ENCODE measurements around the gene ZNF366. TPM values are rescaled to one million over a fixed set of nuclear protein-coding genes. Genes with fewer than 3 reads are reported as not detected.

Gene ZNF366
- total RNA-seq, 1 experiment from 2014 or later = not detected

DNA sequence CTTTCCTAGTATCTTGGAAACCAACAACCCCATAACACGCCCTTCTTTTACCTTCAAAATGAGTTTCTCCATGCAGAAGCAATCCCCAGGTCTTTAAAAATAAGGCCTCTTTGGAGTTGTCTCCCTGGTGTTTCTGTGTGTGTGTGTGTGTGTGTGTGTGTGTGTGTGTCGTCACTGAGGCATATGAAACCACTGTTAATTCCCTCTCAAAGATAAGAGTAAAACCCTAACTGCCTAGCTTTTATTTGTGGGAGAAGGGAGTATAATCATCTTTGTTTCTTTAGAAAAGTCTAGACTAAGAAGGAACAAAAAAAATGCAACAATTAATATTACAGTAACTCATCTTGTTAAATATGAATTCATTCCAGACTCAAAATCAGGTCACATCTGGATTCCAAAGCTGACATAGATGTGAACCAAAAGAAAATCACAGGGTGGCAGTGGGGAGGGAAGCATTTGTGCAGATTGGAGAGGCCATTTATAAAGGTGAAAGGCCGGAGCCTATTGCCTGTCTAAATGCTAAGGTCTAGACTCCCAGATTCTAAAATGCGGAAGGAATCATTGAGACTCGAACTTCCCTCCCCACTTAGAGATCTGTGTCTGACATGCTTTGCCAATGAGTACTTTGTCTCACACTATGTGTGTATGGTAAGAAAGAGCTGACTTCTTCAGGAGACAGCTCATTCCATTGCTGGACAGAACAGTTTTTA lies 91.4 kb downstream of the ZNF366 start:
- BruUV-seq (replicated peaks) = no TSS peak
- POLR2A ChIA-PET = no interaction called here

More for the DNA sequence above, 91.4 kb downstream of the ZNF366 start:
- RAD21 ChIA-PET (ENCODE audit: low non-redundant PET in 1 of 2, low total read pairs in 2 of 2, uncharacterized antibody in 2 of 2, unreplicated experiment in 2 of 2) = no interaction called here
- no peaks in the 10 kb centered on the region for H3K4me1 ChIP-seq (ENCODE audit: control insufficient read depth in 1 of 2, insufficient read depth in 2 of 2, low read length in 2 of 2)
- no peak overlapping the region for H3K27ac ChIP-seq (ENCODE audit: low read depth, low read length)
- H3K4me2 ChIP-seq (ENCODE audit: low read length) = no peak overlapping the region
- no peaks in the 10 kb centered on the region for H4K20me1 ChIP-seq (ENCODE audit: insufficient read depth)
- H2AFZ ChIP-seq (ENCODE audit: low read depth, low read length, poor library complexity, severe bottlenecking) = no peak overlapping the region
- H3K4me3 ChIP-seq (replicated peaks in 1 of 2; ENCODE audit: low read depth in 1 of 2, low read length in 2 of 2) = no peak overlapping the region
- intact Hi-C loops (cut with micrococcal nuclease) = no loop called here
- H3K9me2 ChIP-seq (ENCODE audit: insufficient read depth) = no peaks in the 10 kb centered on the region
- no peaks in the 10 kb centered on the region for H3K79me2 ChIP-seq (ENCODE audit: insufficient read depth, low read length)
- CTCF ChIA-PET = no interaction called here
- H3K27me3 ChIP-seq (ENCODE audit: insufficient read depth, low read length) = 0 out of 2 replicates have a peak, but pooled peaks cover 6% of the 10 kb centered on the region
- H3K9ac ChIP-seq (ENCODE audit: low read length) = no peak overlapping the region
- DNase-seq (ENCODE audit: low read depth, low spot score) (no peak), ATAC-seq (no peak)
- H3K36me3 ChIP-seq (ENCODE audit: control insufficient read depth in 1 of 2, insufficient read depth in 2 of 2, low read length in 2 of 2) = no peaks in the 10 kb centered on the region
- TF ChIP-seq POLR2AphosphoS5 (IDR thresholded peaks at IDR 0.05; ENCODE audit: low read depth, low read length) = no peak
- TF ChIP-seq CEBPB (IDR thresholded peaks at IDR 0.05; ENCODE audit: low read depth) = no peak
- TF ChIP-seq, protein P1, sequence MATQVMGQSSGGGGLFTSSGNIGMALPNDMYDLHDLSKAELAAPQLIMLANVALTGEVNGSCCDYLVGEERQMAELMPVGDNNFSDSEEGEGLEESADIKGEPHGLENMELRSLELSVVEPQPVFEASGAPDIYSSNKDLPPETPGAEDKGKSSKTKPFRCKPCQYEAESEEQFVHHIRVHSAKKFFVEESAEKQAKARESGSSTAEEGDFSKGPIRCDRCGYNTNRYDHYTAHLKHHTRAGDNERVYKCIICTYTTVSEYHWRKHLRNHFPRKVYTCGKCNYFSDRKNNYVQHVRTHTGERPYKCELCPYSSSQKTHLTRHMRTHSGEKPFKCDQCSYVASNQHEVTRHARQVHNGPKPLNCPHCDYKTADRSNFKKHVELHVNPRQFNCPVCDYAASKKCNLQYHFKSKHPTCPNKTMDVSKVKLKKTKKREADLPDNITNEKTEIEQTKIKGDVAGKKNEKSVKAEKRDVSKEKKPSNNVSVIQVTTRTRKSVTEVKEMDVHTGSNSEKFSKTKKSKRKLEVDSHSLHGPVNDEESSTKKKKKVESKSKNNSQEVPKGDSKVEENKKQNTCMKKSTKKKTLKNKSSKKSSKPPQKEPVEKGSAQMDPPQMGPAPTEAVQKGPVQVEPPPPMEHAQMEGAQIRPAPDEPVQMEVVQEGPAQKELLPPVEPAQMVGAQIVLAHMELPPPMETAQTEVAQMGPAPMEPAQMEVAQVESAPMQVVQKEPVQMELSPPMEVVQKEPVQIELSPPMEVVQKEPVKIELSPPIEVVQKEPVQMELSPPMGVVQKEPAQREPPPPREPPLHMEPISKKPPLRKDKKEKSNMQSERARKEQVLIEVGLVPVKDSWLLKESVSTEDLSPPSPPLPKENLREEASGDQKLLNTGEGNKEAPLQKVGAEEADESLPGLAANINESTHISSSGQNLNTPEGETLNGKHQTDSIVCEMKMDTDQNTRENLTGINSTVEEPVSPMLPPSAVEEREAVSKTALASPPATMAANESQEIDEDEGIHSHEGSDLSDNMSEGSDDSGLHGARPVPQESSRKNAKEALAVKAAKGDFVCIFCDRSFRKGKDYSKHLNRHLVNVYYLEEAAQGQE (IDR thresholded peaks at IDR 0.05; ENCODE audit: low read depth) = no peak
- TF ChIP-seq POLR2A (IDR thresholded peaks at IDR 0.05; ENCODE audit: borderline replicate concordance, extremely low read depth, insufficient read depth, insufficient read length) = no peak
- no peak for TF ChIP-seq SIN3A (IDR thresholded peaks at IDR 0.05; ENCODE audit: low read depth)
- TF ChIP-seq, protein P2, sequence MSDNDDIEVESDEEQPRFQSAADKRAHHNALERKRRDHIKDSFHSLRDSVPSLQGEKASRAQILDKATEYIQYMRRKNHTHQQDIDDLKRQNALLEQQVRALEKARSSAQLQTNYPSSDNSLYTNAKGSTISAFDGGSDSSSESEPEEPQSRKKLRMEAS (IDR thresholded peaks at IDR 0.05) = no peak
- no peak for TF ChIP-seq TCF7L2 (IDR thresholded peaks at IDR 0.05; ENCODE audit: borderline replicate concordance, extremely low read depth, insufficient read depth, insufficient read length)
- TF ChIP-seq, protein P3, sequence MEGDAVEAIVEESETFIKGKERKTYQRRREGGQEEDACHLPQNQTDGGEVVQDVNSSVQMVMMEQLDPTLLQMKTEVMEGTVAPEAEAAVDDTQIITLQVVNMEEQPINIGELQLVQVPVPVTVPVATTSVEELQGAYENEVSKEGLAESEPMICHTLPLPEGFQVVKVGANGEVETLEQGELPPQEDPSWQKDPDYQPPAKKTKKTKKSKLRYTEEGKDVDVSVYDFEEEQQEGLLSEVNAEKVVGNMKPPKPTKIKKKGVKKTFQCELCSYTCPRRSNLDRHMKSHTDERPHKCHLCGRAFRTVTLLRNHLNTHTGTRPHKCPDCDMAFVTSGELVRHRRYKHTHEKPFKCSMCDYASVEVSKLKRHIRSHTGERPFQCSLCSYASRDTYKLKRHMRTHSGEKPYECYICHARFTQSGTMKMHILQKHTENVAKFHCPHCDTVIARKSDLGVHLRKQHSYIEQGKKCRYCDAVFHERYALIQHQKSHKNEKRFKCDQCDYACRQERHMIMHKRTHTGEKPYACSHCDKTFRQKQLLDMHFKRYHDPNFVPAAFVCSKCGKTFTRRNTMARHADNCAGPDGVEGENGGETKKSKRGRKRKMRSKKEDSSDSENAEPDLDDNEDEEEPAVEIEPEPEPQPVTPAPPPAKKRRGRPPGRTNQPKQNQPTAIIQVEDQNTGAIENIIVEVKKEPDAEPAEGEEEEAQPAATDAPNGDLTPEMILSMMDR (IDR thresholded peaks at IDR 0.05 in 2 of 3, conservative IDR thresholded peaks at IDR 0.05 in 1 of 3; ENCODE audit: borderline replicate concordance in 1 of 3, insufficient read depth in 1 of 3, low read depth in 2 of 3, low read length in 2 of 3) = no peak
- no peak for TF ChIP-seq CBX3 (IDR thresholded peaks at IDR 0.05; ENCODE audit: low read depth)
- no peak for TF ChIP-seq SRF (IDR thresholded peaks at IDR 0.05; ENCODE audit: low read depth)
- TF ChIP-seq ZFX (IDR thresholded peaks at IDR 0.05) = no peak
- no peak for TF ChIP-seq EGR1 (IDR thresholded peaks at IDR 0.05; ENCODE audit: low read depth)
- TF ChIP-seq FOSL1 (IDR thresholded peaks at IDR 0.05; ENCODE audit: low read depth) = no peak
- TF ChIP-seq EZH2 (IDR thresholded peaks at IDR 0.05) = no peak
- TF ChIP-seq YY1 (IDR thresholded peaks at IDR 0.05; ENCODE audit: extremely low read depth, insufficient replicate concordance, low read depth, low read length) = no peak
- H3K9me3 ChIP-seq (ENCODE audit: control insufficient read depth in 1 of 2, insufficient read depth in 1 of 2, low read depth in 1 of 2, low read length in 2 of 2) = no peaks in the 10 kb centered on the region
